HG02798 (cell line): ENCODE data around the gene TMEM134.

Experiments
- ATAC-seq: cut with Tn5 transposase; IDR thresholded peaks from one replicate; pipeline ENCODE4 v1.9.1; 2021; ENCODE audit warnings: mild to moderate bottlenecking; ENCODE audit not compliant: unreplicated experiment, poor library complexity

The TMEM134 gene

DNA sequence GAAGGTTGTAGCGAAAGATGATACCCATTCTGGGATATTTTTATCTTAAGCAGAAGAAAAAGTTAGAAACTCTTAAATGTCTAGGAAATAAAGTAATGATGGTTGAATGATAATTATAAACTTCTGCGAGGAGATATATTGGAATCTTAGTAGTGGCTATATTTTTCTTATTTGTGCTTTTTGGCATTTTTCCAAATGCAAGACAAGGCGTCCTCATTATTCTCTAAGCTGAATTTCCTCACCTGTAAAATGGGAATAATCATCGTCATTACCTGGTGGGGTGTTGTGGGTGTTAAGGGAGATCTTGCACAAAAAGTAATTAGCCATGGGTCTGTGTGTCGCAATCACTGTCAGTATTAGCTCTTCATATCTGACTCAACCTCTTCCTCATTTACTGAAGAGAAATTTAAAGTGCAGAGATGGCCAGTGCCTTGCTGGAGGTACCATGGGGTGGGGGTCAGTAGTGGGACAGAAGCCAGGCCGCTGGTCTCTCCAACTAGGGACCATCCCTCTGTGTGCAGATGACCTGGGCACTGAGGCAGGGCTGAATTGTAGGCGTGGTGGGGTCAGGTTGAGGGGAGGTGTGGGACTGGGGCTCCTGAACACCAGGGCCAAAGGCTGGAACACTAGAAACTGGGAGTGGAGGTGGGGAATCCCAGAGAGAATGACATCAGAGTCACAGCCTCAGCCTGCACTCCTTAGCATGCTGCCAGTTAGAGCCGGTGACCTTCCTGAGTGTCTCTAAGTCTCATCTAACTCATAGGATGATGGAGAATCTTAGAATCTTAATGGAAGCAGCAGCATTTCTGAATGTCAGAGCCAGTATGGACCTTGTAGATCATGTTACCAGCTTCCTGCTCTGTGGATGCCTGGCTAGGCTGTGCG, 32.0 kb upstream of the TMEM134 start:
- ATAC-seq, result no peak

DNA sequence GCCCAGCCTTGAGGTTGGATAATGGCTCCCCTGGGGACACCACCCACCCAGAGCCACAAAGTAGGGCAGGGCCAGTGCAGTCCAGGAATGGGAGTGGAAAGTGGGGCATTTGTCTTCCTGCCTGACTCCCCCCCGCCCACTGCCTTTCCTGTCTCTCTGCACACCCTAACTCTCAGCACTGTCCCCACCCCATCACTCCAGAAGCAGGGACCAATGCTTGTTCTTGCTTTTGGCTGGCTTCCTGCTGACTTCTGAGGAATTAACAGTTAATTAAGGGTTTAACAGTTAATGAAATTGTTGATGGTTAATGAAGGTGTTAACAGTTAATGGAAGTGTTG, 31.4 kb upstream of the TMEM134 start:
- no peak for ATAC-seq

DNA sequence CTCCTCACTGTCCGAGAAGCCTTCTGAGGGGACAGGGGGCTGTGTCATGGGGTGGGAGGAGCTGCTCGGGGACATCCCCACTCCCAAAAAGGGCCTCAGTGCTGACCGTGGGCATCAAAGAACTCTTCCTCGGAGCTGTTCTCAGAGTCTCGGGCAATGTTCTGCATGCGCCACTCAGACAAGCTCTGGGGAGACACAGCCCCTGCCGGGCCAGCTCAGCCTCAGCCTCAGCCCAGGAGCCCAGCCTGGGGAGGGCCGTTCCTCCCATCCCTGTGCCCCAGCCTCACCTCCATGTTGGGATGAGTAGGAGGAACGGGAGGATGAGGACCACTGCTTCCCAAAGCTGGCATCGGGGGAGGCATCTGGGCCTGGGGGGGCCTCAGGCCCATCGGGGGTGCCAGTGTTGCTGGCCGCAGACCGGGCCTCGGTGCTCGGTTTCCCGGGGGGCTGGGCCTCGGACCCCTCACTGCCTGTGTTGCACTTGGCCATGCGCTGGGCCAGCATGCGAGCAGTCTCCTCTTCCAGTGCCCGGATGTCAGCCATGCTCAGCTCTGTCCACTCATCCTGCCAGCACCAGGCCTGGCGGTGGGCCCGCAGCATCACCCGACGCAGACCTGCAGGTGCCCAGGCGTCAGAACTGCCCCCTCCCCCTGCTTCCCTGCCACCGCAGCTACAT, 30.9 kb upstream of the TMEM134 start:
- ATAC-seq, result no peak

DNA sequence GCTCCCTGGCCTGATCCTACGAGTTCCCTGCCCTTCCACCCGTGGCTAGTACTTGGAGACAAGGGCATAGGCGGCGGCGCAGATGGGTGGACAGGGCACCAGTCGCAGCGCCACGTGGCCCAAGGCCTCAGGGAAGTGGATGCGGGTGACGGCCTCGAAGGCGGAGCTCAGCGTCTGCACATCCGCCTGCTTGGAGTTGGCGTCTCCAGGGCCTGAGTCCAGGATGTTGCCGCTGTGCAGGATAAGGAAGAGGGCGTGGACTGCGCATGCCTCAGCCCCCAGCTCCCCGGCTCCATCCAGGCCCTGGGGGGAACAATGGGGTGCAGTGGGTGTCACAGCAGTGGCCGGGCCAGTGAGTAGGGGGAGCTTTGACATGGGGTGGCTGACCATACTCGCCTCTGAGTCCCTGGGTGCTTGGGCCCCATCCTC, 29.5 kb upstream of the TMEM134 start:
- no peak for ATAC-seq

DNA sequence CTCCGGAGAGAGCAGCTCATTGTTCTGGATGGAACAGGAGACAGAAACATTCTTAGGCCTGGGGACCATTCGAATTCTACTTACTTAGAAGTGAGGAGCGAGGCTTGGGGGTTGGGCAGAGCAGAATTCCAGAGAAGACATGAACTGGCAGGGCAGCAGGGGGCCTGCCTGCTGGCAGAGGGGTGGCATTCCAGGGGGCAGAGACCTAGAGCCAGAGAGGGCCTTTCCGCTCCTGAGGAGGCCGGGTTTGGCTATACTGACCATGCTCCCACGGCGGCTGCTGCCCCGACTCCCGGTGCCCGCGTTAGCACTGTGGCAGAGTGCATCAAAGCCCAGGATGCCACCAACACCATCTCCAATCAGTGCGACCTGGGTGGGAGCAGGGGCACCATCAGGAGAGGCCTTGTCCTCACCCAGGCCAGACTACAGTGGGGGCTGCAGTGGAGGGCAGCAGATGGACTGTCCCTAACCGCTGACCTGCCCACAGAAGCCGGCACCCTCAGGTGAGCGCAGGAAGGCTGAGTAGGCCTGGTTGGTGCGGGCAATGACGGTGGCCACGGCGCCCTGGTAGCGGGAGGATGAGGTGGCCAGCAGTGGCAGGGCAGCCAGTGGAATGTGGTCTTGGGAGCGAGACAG, 28.7 kb upstream of the TMEM134 start:
- ATAC-seq, result no peak

DNA sequence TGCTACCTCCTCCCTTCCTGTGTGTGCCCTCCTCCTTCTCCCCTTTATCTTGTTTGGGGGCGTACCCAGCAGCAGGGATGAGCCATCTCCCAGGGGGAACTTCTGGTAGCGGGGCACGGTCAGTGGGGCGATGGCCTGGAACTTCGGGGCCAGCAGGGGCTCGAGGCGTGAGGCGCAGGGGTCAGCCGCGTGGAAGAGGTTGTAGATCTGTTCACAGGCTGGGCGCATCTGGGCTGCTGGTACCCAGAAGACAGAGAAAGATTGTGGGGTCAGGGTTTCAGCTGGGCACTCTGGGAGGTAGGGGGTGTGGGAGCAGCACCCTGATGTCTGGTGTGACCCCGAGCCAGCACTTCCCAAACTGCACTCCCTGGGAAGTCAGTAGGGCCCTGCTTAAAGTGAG, 27.1 kb upstream of the TMEM134 start:
- ATAC-seq, result no peak

DNA sequence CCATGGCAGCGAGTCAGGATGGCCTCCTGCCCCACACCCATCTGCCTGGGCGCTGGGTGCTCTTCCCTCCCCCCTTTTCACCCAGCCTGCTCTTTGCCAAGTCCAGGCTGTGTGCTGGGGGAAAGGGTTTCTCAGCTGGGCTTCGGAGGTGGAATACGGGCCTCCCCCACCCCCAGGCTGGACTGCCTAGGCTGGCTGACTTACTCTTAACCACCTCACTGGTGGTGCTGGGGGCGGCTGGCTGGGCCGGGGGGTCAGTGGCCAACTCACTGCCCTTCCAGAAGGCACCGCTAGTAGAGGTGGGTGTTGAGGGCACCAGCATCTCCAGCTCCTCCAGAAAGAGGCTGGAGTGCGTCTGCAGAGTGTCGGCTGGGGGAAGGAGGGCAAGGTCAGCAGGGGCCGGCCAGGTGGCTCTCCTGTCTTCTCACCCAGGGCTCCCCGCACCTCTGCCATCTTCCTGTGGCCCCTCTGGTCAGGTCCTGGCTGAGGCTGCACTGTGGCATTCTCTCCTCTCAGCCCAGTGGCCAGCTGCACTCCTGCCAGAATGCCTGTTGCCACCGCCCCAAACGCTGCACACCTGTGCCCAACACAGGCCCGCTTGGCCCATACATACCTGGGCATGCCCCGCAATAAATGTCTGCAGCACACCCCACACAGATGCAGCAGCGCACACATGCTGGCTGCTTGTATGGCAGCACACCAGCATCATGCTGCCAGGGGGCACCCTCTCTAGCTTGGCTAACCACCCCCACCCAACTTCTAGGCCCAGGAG, 26.4 kb upstream of the TMEM134 start:
- ATAC-seq, result no peak

DNA sequence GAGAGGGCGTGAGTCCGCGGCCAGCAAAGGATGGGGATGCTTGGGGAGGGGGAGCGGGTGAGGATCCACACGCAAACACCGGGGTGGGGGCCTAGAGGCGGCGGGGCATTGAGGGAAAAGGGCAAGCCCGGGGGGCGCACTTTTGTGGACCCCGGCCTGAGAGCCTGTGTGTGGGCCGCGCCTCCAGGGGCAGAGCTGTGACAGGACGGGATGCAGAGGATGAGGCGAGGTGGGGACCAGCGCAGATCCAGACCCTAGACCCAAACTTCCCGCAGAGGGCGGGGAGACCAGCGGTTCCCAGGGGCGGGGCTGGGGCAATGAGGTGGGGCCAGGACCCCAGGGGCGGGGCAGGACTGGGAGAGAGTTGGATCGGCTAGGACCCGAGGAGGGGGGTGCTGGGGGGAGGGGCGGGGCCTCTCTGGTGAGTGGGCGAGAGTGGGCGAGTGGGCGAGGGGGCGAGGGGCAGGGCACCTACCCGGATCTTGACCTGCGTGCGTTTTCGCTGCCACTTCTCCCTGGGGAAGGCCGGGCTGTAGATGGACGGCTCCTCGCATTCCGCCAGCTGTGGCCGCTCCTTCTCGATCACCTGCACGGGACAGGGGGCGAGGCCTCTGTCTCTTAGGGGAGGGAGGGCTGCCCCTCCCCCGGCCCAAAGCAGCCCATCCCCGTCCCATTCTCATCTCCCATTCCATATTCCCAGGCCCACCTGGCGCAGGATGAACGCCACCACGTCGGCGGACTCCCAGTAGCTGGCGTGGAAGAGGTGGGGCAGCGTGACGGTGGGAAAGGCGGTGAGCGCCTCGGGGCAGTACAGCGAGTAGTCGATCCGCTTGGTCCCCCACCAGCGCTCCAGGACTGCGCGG, 25.6 kb upstream of the TMEM134 start:
- no peak for ATAC-seq

DNA sequence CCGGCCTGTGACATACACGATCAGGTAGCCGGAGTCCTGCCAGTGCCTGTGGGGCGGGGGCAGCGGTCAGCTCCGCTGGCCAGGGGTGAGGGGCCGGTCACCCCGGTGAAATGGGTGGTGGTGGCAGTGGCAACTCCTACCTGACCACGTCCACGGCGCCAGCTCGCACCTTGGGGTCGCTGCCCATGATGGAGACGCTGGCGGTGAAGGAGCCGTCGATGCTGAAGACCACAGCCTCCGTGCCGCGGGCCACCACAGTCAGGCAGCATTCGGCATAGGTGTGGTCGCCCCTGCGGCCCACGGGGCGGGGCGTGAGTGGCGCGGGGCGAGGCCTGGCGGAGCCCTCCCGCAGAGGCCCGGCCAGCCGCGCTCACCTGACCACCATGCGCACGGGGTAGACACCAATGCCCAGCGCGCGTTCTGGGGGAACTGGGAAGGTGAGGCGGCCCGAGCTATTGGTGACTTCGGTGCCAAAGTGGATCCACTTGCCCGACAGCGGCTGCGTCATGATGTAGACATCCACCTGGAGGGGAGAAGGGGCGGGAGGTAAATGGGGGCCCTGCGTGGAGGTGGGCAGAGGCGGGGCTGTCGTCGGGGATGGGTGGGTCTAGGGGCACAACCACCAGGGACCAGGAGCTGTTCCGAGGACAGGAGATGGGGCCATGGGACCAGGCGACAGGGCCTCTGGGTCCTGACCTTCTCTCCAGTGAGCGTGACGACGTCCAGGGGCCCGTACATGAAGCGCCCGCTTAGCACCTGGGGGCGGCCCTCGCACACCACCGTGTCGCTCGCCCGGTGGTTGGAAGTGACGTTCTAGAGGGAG, 24.7 kb upstream of the TMEM134 start:
- ATAC-seq, result no peak

DNA sequence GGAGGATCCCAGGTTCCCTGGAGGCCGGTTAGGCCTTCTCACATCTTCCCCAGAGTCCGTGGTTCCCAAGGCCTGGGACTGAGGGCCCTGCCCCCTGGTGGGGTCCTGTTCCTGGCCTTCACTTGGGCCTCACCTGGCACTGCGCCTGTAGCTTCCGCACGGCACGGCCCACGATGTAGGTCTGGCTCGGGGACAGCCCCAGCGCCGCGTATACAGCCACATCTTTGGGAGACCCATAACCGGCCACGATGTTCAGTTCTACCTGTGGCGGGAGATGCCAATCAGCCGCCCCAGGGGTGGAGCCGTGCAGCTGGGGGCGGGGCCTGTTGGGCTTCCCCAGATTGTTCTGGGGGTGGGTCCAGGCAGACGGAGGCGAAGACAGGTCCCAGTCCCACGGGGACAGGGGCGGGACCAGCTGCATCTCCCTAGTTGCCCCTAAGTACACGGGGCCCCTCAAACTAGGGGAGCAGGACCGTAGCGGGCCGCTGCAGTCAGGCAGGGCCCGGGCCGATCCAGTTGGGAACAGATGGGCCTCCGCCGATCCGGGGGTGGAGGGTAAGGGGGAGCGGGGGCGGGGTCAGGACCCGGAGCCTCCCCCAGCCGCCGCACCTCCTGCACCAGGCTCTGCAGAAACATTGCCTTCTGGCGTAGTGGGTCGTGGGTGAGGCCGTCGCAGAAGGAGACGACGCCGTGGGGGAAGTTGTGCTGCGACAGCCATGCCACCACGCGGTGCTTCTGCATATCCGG, 23.9 kb upstream of the TMEM134 start:
- ATAC-seq, result no peak

DNA sequence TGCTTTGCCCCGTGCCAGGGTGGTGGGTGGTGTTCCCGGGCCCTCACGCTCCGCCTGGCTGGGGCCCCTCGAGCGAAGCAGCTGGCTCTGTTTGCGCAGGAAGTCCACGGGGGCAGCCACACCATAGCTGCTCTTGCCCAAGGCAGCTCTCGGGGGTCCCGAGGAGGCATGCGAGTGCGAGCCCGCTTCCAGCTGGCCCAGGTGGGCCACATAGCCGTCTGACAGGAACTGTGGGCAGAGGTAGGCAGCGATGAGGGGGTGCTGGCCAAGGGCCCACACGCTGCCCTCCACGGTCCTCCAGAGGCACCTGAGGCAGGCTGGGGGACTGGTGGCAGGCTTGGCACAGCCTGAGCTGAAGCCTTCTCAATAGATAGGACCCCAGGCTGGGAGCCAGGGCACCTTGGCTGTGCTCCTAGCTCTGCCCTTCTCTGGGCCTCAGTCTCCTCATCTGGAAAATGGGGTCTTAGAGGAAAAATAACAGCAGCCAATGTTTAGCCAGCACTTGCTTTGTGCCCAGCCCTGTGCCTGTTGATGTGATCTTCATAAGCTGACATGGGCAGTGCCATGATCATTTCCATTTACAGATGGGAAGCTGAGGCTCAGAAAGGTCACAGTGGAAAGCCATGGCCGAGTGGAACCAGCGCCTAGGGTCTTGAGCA, 23.1 kb upstream of the TMEM134 start:
- ATAC-seq, result no peak

DNA sequence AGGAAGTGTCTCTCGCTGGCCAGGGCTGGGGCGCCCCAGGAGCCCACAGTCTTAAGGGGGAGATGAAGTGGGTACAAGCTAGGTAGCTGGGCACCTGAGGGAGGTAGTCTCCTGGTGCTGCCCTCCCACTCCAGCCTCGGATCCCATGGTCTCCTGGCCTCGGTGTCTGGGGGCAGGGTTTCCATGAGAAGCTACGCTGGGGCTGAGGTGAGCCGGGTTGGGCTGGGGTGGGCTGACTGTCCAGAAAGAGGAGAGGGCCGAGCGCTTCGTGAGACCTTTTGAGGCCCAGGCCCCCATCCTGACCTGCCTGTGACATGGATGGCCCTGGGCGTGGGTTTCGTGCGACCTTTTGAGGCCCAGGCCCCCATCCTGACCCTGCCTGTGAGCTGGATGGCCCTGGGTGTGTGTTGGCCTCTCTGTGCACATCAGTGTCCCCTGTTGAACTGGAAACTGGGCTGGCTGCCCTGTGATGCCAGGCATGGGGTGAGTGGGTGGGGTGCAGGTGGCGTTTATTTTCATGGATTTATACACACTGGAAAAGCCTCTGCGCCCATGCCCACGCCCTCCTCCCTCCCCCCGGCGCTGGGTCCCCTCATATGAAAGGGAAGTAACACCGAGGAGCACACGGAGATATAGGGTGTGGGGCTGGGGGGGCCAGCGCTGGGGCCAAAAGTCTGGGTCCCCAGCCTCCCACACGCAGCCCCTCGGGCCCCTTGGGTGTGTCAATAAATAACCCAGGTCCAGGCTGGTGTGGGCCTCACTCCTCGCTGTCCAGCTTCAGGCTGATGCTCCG, 22.4 kb upstream of the TMEM134 start:
- ATAC-seq, result no peak

DNA sequence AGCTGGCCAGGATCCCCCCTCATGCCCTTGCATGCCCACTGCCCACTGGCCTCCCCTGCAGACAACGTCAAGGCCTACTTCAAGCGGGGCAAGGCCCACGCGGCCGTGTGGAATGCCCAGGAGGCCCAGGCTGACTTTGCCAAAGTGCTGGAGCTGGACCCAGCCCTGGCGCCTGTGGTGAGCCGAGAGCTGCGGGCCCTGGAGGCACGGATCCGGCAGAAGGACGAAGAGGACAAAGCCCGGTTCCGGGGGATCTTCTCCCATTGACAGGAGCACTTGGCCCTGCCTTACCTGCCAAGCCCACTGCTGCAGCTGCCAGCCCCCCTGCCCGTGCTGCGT, 21.6 kb upstream of the TMEM134 start:
- no peak for ATAC-seq

DNA sequence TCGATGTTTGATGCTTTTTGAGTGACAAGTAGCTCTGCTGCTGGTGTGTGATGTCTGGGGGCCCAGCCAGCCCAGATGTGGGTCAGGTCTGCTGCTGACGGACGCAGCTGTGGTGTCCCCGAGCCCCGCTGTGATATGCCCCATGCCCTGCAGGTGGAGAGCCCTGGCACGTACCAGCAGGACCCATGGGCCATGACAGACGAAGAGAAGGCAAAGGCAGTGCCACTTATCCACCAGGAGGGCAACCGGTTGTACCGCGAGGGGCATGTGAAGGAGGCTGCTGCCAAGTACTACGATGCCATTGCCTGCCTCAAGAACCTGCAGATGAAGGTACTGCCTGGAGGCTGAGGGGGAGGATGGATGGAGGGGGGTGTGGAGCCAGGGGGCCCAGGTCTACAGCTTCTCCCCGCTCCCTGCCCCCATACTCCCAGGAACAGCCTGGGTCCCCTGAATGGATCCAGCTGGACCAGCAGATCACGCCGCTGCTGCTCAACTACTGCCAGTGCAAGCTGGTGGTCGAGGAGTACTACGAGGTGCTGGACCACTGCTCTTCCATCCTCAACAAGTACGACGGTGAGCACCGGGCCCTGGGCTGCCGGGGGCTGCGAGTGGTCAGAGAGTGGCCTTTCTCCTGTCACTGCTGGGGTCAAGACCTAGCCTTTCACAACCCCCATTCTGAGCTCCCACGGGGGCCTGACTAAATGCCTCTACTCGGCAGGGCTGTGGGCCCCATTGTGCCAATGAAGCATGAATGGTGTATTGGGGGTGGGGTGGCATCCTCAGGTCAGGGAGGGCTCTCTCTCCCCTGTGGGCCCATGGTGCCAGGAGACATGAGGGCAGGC, 21.1 kb upstream of the TMEM134 start:
- no peak for ATAC-seq

DNA sequence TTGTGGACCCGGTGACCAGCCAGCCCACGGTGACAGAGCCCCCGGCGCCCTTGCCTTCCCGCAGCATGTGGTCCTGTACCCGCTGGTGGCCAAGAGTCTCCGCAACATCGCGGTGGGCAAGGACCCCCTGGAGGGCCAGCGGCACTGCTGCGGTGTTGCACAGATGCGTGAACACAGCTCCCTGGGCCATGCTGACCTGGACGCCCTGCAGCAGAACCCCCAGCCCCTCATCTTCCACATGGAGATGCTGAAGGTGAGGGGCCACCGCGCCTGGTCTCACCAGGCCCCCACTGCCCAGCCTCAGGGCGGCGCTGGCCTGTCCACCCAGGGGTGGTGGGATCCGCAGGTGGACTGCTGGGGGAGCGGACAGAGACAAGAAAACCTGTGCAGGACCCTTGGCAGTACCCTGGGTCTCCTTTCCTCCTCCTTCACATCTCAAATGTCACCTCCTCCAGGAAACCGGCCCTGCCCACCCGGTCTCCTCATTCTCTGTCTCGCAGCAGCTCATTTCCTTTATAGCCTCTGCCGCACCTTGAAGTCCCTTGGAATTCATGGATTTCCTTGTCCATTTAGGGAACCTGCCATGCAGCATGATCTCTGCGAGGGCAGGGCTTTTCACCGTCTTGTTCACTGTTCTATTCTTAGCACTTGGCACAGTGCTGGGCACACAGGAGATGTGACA, 20.3 kb upstream of the TMEM134 start:
- no peak for ATAC-seq
